Left lung (tissue), 10 donors: Measurements from ENCODE around the gene BCL3. TPM values are rescaled to one million over a fixed set of nuclear protein-coding genes. Genes with fewer than 3 reads are reported as not detected.

Experiments used
- ATAC-seq: fragments of 200-7000 bp; cut with Tn5 transposase; one replicate; pipeline ENCODE4 v1.9.1; 2020; ENCODE audit warnings: moderate library complexity
- DNase-seq, 4 donors: peaks; one replicate each; pipeline ENCODE4 v3.0.0-alpha.2; 2013 to 2020
- H3K27ac ChIP-seq, 2 donors: fragments of 200-600 bp; sonication (generic) in 1 of 2; one replicate each; pipeline versions ENCODE4 v1.5.0 to v1.8.0; 2020 to 2021
- H3K27me3 ChIP-seq, 2 donors: fragments of 200-600 bp; sonication (generic) in 1 of 2; one replicate each; pipeline versions ENCODE4 v1.5.0 to v1.8.0; 2020 to 2021
- H3K36me3 ChIP-seq, 2 donors: fragments of 200-600 bp; sonication (generic) in 1 of 2; one replicate each; pipeline versions ENCODE4 v1.5.0 to v1.8.0; 2020 to 2021
- H3K4me1 ChIP-seq, 2 donors: fragments of 200-600 bp; one replicate each; pipeline ENCODE4 v1.8.0; 2021
- H3K4me3 ChIP-seq, 2 donors: fragments of 200-600 bp; sonication (generic) in 1 of 2; one replicate each; pipeline versions ENCODE4 v1.5.0 to v1.8.0; 2020 to 2021; ENCODE audit warnings: mild to moderate bottlenecking in 1 of 2
- H3K9me3 ChIP-seq, 2 donors: fragments of 200-600 bp; sonication (generic) in 1 of 2; one replicate each; pipeline versions ENCODE4 v1.5.0 to v1.8.0; 2020 to 2021
- intact Hi-C, 2 donors: fragments of 100-400 bp; cut with DNase I; formaldehyde crosslinking; loops; one replicate each; pipeline versions ENCODE4 v1.11.2 to v1.14.2; 2022
- polyA plus RNA-seq, 6 donors: library from polyadenylated mRNA; unstranded; fragments of 120-200 nt; gene quantifications; one replicate each; pipeline ENCODE4 v1.2.1, GENCODE V29; 2013; ENCODE audit not compliant: insufficient read length in 6 of 6
- total RNA-seq, 2 donors: library from RNA; stranded (reverse); fragmentation: NEBNext Ultra II Directional; extraction: Animal tissue kit (Norgen Biotek cat#: 25700); gene quantifications; one replicate each; pipeline ENCODE4 v1.2.1, GENCODE V29; 2021
- TF ChIP-seq, protein P1 (sequence below), 2 donors: fragments of 200-600 bp; sonication (generic) in 1 of 2; IDR thresholded peaks; one replicate each; pipeline versions ENCODE4 v1.5.0 to v1.8.0; 2021; ENCODE audit warnings: antibody characterized with exemption in 2 of 2
- donor health status: DM: no; HTN: yes; CAD: no.
- donor health status: DM: no; HTN: no; CAD: no.

Gene BCL3
- total and polyA plus RNA-seq, 8 donors: 7.3 to 79.9 (median 13.8) TPM

DNA sequence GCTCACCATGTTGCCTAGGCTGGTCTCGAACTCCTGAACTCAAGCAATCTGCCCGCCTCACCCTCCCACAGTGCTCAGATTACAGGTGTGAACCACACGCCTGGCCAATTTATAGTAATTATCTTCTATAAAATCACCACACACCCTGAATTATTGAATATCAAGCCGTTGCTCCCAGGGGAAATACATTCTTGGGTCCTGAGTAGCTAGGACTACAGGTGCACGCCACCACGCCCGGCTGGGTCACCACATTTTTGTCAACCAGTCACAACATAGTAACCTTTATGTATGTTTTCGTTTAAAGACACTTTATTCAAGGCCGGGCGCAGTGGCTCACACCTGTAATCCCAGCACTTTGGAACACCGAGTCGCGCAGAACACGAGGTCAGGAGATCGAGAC is 37.5 kb downstream of the BCL3 start:
- H3K27me3 ChIP-seq: no peaks in the 10 kb centered on the region
- intact Hi-C loops: no loop called here

DNA sequence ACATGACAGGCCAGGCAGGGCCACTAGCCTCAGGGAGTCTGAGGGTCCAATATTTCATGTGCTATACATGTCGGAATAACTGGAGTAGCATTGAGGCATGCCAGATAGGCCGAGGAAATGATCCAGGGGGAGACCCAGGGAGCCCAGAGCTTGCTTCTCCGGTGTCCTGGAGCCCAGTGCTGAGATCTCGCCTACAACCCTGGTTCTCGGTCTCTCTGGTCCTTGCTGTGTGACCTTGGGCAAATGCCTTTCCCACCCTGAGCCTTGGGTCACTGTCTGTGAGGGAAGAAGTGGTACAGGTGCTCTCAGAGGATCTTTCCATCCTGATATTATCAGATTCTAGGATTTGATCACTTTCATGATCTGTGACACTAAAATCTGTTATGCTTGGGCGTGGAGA is 40.5 kb downstream of the BCL3 start:
- no peaks in the 10 kb centered on the region for H3K27me3 ChIP-seq
- H3K27ac ChIP-seq: no peak overlapping the region
- H3K4me1 ChIP-seq: peaks cover 0 to 8% of the 10 kb centered on the region in 2 donors
- intact Hi-C loops: no loop called here
- no peaks in the 10 kb centered on the region for H3K9me3 ChIP-seq
- TF ChIP-seq, protein P1, sequence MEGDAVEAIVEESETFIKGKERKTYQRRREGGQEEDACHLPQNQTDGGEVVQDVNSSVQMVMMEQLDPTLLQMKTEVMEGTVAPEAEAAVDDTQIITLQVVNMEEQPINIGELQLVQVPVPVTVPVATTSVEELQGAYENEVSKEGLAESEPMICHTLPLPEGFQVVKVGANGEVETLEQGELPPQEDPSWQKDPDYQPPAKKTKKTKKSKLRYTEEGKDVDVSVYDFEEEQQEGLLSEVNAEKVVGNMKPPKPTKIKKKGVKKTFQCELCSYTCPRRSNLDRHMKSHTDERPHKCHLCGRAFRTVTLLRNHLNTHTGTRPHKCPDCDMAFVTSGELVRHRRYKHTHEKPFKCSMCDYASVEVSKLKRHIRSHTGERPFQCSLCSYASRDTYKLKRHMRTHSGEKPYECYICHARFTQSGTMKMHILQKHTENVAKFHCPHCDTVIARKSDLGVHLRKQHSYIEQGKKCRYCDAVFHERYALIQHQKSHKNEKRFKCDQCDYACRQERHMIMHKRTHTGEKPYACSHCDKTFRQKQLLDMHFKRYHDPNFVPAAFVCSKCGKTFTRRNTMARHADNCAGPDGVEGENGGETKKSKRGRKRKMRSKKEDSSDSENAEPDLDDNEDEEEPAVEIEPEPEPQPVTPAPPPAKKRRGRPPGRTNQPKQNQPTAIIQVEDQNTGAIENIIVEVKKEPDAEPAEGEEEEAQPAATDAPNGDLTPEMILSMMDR (IDR thresholded peaks at IDR 0.05): no peak
- H3K4me3 ChIP-seq: no peak overlapping the region
- no peaks in the 10 kb centered on the region for H3K36me3 ChIP-seq
- DNase-seq (no peak), ATAC-seq (no peak)

More for the DNA sequence above, 37.5 kb downstream of the BCL3 start:
- Histone ChIP-seq H3K4me1 (peaks cover 0 to 9% of the 10 kb centered on the region in 2 donors), H3K27ac (no peak overlapping the region), H3K36me3 (no peaks in the 10 kb centered on the region), H3K4me3 (no peak overlapping the region), H3K9me3 (no peaks in the 10 kb centered on the region)
- TF ChIP-seq, protein P1 (IDR thresholded peaks at IDR 0.05): no peak
- no peak for DNase-seq
- ATAC-seq: no peak

DNA sequence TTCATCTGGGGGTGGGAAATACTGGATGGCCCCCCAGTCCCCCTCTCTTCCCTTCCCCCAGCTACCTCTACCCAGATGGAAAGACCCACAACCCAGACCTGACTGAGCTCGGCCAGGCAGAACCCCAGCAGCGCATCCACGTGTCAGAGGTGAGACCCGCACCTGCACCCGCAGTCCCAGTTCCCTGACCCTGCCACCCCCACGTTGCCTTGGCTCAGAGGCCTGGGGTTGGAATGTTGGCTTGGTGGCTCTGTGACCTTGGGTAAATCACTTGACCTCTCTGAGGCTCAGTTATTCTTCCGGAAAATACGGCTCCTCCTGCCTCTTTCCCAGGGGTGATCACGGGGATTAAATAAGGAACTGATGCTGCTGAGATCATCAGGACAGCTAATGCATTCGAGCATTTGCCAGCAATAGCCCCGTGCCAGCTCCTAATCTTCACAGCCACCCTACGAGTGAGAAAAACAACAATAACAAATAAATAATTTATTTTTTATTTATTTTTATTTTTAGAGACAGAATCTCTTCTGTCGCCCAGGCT is 41.5 kb downstream of the BCL3 start:
- intact Hi-C loops: no loop called here
- H3K27ac ChIP-seq: no peak overlapping the region
- no peak for ATAC-seq
- DNase-seq: no peak
- no peaks in the 10 kb centered on the region for H3K9me3 ChIP-seq
- TF ChIP-seq, protein P1 (IDR thresholded peaks at IDR 0.05): no peak
- no peak overlapping the region for H3K4me3 ChIP-seq
- H3K27me3 ChIP-seq: no peaks in the 10 kb centered on the region
- H3K4me1 ChIP-seq: no peaks in the 10 kb centered on the region
- no peaks in the 10 kb centered on the region for H3K36me3 ChIP-seq

DNA sequence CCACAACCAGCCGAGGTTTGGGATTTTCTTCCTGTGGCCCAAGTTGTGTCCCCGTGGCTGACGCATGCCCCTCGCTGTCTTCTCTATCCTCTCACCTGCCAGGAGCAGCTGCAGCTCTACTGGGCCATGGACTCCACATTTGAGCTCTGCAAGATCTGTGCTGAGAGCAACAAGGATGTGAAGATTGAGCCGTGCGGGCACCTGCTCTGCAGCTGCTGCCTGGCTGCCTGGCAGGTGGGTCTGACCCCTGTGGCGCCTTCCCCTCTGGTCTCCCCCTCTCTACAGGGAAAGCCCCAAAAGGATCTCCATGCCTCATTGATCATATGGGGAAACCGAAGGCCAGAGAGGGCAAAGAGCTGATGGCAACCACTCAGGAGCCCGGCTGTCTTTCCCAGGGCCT is 43.8 kb downstream of the BCL3 start:
- ATAC-seq (no peak), DNase-seq (no peak)
- TF ChIP-seq, protein P1 (IDR thresholded peaks at IDR 0.05): no peak
- Histone ChIP-seq H3K9me3 (no peaks in the 10 kb centered on the region), H3K27me3 (no peaks in the 10 kb centered on the region), H3K4me1 (peaks cover 0 to 8% of the 10 kb centered on the region in 2 donors), H3K36me3 (no peaks in the 10 kb centered on the region), H3K4me3 (no peak overlapping the region), H3K27ac (no peak overlapping the region)
- intact Hi-C loops: no loop called here

DNA sequence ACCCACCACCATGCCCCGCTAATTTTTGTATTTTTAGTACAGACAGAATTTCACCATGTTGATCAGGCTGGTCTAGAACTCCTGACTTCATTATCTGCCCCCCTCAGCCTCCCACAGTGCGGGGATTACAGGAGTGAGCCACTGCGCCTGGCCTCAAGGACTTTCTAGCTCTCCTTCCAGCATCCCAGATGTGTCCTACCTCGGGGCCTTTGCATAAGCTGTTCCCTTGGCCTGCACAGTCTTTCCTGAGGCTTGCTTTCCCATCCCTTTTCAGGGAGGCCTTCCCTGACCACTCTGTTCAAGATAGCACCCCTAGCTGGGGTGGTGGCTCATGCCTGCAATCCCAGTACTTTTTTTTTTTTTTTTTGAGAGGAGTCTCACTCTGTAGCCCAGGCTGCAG is 46.1 kb downstream of the BCL3 start:
- H3K4me1 ChIP-seq: peaks cover 0 to 8% of the 10 kb centered on the region in 2 donors
- no peak overlapping the region for H3K4me3 ChIP-seq
- H3K27ac ChIP-seq: no peak overlapping the region
- intact Hi-C loops: no loop called here
- no peaks in the 10 kb centered on the region for H3K27me3 ChIP-seq
- no peaks in the 10 kb centered on the region for H3K36me3 ChIP-seq
- ATAC-seq: no peak
- no peak for DNase-seq
- TF ChIP-seq, protein P1 (IDR thresholded peaks at IDR 0.05): no peak
- no peaks in the 10 kb centered on the region for H3K9me3 ChIP-seq
